NB4 (cell line): Measurements from ENCODE around the gene SRC.
A peak's percentile ranks its signal among the peaks of the same experiment; 100 is the strongest.

Source experiments
- DNase-seq: peaks from one replicate; pipeline ENCODE4 v3.0.0; 2010; ENCODE audit warnings: low read depth
- H3K4me3 ChIP-seq: one replicate; pipeline ENCODE4 v1.5.1; 2011; ENCODE audit warnings: mild to moderate bottlenecking, low read depth, low read length, moderate library complexity
- MYC ChIP-seq: IDR thresholded peaks from 2 replicates; pipeline ENCODE4 v1.6.1; 2011; ENCODE audit warnings: low read depth, low read length
- POLR2A ChIP-seq: IDR thresholded peaks from 2 replicates; pipeline ENCODE4 v1.6.1; 2011; ENCODE audit warnings: mild to moderate bottlenecking; ENCODE audit not compliant: insufficient read length; ENCODE audit errors: extremely low read depth
- TF ChIP-seq, protein P1 (sequence below): IDR thresholded peaks from 2 replicates; pipeline ENCODE4 v1.6.1; 2011; ENCODE audit warnings: low read depth, low read length
- TF ChIP-seq, protein P2 (sequence below): IDR thresholded peaks from one replicate; pipeline ENCODE4 v1.5.1; 2012; ENCODE audit warnings: low read depth, low read length

The SRC gene

DNA sequence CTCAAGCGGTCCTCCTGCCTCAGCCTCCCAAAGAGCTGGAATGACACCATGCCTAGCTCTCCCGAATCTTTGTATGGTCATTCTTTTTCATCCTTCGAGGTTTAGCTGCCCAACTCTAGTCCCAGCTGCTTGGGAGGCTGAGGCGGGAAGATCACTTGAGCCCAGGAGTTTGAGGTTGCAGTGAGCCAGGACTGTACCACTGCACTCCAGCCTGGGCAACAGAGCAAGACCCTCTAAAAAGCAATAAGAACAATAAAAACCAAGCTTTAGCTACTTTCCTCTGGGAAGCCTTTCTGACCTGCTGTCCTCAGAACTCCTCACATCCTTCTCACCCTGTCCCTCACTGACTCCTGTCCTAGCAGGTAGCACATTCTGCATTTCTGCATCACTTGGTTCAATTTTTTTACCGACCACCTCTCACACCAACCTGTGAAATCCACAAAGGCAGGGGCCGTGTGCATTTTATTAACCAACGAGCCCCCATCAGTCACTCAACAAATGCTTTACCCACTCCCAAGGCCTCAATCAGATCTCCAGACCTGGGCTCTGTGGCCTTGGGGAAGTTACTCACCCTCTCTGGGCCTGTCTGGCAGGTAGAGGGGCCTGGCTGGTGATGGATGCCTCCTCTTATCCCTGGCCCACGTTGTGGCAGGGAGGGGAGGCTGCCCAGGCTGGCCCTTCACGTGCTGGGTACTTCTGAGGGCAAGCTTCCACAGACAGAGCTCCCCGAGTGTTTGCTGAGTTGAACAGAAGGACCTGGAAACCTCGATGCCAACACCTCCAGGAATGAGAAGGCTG lies 14.7 kb upstream of the SRC start:
- TF ChIP-seq, protein P1, sequence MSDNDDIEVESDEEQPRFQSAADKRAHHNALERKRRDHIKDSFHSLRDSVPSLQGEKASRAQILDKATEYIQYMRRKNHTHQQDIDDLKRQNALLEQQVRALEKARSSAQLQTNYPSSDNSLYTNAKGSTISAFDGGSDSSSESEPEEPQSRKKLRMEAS = no peak
- TF ChIP-seq, protein P2, sequence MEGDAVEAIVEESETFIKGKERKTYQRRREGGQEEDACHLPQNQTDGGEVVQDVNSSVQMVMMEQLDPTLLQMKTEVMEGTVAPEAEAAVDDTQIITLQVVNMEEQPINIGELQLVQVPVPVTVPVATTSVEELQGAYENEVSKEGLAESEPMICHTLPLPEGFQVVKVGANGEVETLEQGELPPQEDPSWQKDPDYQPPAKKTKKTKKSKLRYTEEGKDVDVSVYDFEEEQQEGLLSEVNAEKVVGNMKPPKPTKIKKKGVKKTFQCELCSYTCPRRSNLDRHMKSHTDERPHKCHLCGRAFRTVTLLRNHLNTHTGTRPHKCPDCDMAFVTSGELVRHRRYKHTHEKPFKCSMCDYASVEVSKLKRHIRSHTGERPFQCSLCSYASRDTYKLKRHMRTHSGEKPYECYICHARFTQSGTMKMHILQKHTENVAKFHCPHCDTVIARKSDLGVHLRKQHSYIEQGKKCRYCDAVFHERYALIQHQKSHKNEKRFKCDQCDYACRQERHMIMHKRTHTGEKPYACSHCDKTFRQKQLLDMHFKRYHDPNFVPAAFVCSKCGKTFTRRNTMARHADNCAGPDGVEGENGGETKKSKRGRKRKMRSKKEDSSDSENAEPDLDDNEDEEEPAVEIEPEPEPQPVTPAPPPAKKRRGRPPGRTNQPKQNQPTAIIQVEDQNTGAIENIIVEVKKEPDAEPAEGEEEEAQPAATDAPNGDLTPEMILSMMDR = no peak
- TF ChIP-seq POLR2A = no peak
- no peak for TF ChIP-seq MYC
- H3K4me3 ChIP-seq = no peak overlapping the region
- no peak for DNase-seq

DNA sequence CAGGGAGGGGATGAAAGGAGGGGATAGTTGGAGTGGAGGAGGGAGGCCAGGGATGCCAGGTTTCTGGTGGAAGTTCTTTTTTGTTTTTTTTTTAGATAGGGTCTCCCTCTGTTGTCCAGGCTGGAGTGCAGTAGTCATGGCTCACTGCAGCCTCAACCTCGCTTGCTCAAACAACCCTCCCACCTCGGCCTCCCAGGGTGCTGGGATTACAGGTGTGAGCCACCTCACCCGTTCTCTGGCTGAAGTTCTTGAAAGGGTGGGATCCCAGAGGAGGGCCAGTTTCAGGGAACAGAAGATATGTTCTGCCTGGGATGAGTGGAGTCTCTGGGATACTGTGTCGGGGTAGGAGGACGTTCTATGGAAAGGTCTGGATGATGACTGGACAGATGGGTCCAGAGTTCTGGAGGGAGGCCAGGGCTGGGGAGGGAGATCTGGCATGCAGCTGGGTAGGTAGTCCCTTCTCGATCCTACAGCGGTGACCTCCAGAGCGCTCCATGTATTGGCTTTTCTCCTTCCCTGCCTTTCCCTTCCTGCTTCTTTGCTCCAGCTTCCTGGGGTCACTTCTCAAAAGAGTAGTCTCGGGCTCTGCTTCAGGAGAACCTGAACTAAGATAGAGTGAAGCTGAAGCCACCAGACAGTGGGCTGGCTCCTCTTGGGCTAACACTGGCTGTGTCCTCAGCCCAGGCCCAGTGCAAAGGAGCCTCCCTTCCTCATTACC lies 12.7 kb upstream of the SRC start:
- H3K4me3 ChIP-seq = no peak overlapping the region
- TF ChIP-seq, protein P1 = no peak
- TF ChIP-seq MYC (no peak), POLR2A (no peak)
- TF ChIP-seq, protein P2 = no peak
- no peak for DNase-seq

DNA sequence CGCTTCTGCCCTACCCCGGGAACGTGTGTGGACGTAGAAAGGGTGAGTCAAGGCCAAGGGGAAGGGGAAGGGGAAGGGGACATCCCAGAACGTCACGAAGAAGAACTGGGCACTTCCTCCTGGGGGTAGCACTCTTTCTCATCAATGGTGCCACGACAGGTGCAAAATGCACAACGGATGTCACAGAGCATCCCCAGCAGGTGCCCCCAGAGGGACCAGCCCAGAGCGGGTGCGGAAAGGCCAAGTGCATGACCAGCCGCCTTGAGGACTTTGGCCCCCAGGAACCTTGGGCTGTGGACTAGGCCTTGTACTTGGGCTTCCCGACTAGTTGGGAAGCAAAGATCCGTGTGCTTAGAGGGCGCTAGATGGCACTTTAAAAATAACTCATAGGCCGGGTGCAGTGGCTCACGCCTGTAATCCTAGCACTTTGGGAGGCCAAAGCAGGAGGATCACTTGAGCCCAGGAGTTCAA lies 12.1 kb upstream of the SRC start:
- no peak for TF ChIP-seq POLR2A
- TF ChIP-seq, protein P2 = no peak
- TF ChIP-seq, protein P1 = no peak
- no peak for TF ChIP-seq MYC
- H3K4me3 ChIP-seq = no peak overlapping the region
- no peak for DNase-seq

DNA sequence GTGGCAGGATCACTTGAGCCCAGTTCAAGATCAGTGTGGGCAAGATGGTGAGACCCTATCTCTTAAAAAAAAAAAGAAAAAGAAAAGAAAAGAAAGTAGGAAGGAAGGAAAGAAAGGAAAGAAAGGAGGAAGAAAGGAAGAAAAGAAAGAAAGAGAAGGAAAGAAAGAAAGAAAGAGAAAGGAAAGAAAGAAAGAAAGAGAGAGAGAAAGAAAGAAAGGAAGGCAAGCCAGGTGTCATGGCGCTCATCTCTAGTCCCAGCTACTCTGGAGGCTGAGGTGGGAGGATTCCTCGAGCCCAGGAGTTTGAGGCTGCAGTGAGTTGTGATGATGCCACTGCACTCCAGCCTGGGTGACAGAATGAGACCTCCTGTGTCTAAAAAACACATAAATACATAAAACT lies 11.5 kb upstream of the SRC start:
- DNase-seq = no peak
- TF ChIP-seq, protein P1 = no peak
- TF ChIP-seq POLR2A = no peak
- H3K4me3 ChIP-seq = no peak overlapping the region

DNA sequence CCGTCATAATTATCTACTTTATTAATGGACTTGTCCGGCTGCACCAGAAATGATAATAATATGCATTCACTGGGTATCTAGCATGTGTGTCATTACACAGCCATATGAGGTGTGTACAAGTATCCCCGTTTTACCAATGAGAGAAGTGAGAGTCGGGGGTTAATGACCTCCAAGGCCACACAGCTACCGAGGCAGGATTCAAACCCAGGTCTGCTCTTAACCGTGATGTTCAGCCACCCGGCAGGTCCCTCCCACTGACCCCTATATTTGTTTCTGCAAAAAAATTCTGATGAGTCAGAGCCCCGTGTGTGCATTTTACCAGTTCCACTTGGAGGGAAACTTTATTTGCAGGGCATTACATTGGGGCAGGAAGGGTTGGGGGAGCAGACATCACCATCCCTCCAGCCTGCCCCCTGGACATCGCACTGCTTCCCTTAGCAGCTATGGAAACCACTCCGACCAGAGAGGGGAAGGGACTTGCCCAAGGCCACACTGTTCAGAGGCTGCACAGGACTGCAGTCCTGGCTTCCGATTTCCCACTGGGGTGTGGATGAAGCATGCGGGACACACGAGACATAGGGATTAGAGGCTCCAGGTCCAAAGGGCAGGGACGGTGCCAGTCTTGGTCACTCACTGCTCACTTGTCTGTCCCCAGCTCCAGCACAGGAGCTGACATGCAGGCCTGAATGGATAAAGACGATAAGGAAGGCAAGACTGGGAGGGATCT lies 10.1 kb upstream of the SRC start:
- TF ChIP-seq POLR2A (no peak), MYC (no peak)
- TF ChIP-seq, protein P2 = no peak
- TF ChIP-seq, protein P1 = no peak
- DNase-seq = peak; percentile 72
- no peak overlapping the region for H3K4me3 ChIP-seq
